Stimulated activated CD4-positive, alpha-beta T cell treated with anti-CD3 and anti-CD28 coated beads, Interleukin-1b, Interleukin-23, amount 100 ng/mL, for 4 hours (primary cell): Measurements from ENCODE around the gene LANCL3.

Source experiments
- DNase-seq, 2 donors: peaks; one replicate each; pipeline ENCODE4 v3.0.0-alpha.2; 2020; ENCODE audit warnings: low read depth in 2 of 2

Gene LANCL3

DNA sequence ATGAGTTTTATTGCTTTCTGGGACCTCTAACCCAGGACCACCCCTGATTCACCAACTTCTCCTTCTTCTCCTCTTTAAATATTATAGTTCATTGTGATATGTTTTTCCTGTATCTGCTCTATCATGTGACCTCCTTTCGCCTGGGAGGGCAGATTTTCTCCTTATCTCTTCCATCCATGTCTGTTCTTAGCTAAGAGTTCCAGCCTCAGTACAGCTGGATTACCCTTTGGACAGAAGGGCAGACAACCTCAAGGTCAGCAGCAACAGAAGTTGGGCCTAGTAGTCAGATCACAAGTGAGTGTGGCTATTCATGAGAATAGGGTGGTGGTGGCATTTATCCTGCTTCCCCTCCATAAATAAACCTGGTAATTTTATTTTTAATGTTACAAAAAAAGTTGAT lies 108.4 kb downstream of the LANCL3 start:
- no peak for DNase-seq

- DNase-seq = no peak
Observed at GRCh38 chrX:37684426-37684825, 113.0 kb downstream of the LANCL3 start.

DNA sequence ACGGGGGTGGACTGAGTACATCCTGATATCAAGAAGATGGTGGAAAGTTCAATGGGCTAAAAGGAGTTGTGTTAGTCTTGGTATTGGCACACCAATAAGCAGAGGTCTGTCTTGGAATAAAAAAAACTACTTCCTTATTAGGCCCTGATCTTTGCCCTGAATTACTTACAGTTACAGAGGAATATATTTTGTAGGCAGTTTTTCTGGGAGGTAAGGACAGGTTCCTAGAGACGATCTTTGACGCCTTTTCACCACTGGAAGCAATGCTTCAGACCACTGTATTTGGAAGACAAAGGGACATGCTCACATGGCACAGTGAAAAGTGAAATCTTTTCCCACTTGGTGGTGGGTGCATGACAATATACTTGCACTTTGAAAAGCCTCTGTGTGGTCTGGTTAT lies 113.5 kb downstream of the LANCL3 start:
- DNase-seq = no peak

DNA sequence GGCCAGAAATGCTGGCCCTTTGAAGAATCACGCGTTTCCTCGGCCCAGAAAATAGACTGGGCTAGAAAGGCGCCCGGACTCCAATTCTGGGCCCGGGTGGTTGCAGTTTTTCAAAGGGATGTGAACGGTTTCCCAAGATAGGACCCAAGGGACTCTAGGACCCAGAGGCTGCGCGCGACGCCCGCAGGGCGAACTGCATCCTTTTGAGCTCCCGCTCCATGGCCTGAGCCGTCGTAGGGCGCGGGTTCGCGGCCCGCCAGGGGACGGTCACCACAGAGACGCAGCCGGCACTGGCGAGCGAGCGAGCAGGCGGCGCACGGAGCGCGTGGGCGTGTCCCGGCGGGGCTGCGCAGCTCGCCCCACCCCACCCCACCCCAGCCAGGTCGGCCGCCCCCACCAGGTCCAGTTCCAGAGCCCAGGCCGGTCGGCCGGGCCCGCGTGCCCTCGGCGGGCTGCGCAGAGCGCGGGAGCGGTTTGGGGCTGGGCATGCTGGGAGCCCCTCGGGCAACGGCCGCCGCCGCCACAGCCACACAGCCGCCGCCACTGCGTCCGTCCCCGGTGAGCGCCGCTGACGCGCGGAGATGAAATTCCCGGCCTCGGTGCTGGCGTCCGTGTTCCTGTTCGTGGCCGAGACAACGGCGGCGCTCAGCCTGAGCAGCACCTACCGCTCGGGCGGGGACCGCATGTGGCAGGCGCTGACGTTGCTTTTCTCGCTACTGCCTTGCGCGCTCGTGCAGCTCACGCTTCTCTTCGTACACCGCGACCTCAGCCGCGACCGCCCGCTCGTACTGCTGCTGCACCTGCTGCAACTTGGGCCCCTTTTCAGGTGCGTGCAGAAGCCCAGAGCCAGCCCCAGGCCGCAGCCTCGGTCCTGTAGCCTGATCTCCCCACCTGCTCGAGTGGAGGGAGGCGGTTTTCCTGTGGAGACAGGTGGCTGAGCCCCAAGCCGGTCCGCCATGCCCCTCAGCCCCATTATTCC lies 114.2 kb downstream of the LANCL3 start, which contains the start of gene XK:
Gene XK (plus strand): TSS at position 411 of the 979 bp plus-strand sequence. CDS start 171 bp downstream, at position 582.
- DNase-seq = peak in 1 of 2 donors; percentile 17

- no peak for DNase-seq
Observed at GRCh38 chrX:37686369-37686995, 115.0 kb downstream of the LANCL3 start.

GRCh38 chrX:37686996-37687395 lies 115.5 kb downstream of the LANCL3 start:
- no peak for DNase-seq

DNA sequence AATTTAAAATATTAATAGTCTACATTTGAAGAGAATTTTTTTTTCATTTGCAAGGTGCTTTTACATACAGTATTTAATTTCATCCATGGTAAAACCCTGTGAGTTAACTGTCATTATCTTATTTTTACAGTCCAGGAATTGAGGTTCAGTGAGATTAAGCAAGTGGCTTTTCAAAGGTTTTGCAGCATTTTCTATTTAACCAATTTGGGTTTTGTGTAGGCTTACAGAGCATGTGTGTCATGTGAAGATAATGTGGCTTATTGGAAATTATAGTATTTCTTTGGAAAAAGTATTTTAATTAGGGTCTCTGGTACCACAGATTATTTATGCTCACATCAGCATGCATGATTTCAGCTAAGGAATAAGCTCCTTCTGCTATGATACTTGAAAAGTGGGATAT lies 118.7 kb downstream of the LANCL3 start:
- no peak for DNase-seq

- no peak for DNase-seq
Observed at GRCh38 chrX:37692918-37693317, 121.5 kb downstream of the LANCL3 start.

DNA sequence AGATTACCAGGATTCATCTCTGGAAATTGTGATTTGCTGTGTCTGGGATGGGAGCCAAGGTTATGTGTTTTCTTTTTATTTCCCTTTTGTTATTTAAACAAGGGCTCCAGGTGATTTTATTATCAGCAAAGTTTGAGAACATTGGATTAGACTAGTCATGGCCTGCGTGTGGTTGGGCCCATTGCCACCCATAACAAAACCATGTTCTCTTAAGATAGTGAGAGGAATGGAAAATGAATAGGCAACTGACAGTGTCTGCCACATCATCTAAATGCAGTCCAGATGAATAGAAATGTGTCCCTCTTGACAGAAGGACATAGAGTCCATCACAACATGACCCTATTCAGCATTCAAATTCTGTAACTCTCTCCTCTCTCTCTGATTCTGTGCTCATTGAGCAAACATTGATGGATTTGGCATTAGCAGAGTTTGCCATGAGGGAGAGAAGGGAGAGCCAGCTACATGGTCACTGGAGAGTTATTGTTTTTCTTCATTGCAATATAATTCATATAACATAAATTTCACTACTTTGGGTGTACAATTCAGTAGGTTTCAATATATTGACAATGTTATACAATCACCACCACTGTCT lies 125.8 kb downstream of the LANCL3 start:
- no peak for DNase-seq

- no peak for DNase-seq
Observed at GRCh38 chrX:37701588-37701987, 130.1 kb downstream of the LANCL3 start.

DNA sequence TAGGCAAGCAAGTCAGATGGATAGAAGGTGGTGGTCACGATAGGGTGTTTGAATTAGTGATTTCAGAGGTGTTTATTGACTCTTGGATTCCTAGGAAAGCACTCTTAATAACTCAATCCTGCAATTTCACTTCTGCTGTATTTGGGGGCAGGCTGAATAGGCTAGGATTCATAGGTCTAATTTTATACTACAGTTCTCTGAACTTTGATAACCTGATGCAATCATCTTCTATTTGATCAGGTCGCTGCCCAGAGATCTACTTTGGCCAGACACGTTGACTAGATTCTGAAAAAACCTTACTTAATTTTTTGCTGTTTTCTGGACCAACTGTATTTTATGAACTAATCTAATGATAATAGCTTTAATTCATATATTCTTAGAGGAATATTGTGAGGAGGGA lies 140.5 kb downstream of the LANCL3 start:
- DNase-seq = no peak

GRCh38 chrX:37712458-37712857 lies 141.0 kb downstream of the LANCL3 start:
- DNase-seq = no peak

GRCh38 chrX:37714479-37714878 lies 143.0 kb downstream of the LANCL3 start:
- no peak for DNase-seq

DNA sequence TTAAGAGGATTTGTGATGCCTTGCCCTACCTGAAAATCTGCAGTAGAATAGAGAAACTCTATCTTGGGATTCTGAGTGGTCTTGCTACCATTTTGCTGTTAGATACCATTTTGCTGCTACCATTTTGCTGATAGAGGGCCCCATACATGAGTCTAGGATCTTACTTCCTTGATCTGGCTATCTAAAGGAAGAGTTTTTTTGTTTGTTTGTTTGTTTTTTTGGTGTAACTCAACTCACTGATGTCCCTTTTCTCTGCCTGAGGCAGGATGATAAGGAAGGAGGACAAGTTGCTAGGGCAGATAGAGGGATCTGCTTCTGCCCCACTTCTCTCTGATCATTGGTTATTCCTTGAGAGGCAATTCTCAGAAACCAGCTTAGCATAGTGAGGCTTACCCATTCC lies 145.1 kb downstream of the LANCL3 start:
- no peak for DNase-seq

DNA sequence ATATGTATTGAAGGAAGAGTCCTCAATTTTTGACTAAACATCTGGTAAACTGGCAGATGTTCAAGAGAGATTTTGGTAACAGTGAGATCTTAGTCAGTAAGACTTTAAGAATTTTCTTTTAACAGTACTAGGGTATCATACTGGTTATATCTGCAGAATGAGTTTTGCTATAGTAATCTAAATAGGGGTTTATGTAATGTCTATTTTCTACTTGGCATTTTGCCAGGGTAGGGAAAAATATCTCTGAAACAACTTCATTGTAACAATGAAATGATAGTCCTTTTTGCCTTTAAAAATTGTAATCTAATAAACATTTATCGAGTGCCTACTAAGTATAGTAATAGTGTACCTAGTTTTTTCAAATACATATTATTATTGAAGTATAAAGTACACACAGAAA lies 146.2 kb downstream of the LANCL3 start:
- DNase-seq = no peak

- no peak for DNase-seq
Observed at GRCh38 chrX:37722595-37722994, 151.1 kb downstream of the LANCL3 start.

GRCh38 chrX:37726346-37726745 lies 154.9 kb downstream of the LANCL3 start:
- no peak for DNase-seq
